GOT3 (cell line): Measurements from ENCODE around the gene FARSA.
"Not testable (repeated sequence)": the region's sequence is repeated elsewhere in the genome, so short reads cannot be mapped to it uniquely, and the experiment has no call there.

Experiments used
- DNase-seq: peaks from one replicate; lab custom pipeline; 2025; ENCODE audit warnings: mixed read lengths; lab: John Stamatoyannopoulos, UW

Gene FARSA

DNA sequence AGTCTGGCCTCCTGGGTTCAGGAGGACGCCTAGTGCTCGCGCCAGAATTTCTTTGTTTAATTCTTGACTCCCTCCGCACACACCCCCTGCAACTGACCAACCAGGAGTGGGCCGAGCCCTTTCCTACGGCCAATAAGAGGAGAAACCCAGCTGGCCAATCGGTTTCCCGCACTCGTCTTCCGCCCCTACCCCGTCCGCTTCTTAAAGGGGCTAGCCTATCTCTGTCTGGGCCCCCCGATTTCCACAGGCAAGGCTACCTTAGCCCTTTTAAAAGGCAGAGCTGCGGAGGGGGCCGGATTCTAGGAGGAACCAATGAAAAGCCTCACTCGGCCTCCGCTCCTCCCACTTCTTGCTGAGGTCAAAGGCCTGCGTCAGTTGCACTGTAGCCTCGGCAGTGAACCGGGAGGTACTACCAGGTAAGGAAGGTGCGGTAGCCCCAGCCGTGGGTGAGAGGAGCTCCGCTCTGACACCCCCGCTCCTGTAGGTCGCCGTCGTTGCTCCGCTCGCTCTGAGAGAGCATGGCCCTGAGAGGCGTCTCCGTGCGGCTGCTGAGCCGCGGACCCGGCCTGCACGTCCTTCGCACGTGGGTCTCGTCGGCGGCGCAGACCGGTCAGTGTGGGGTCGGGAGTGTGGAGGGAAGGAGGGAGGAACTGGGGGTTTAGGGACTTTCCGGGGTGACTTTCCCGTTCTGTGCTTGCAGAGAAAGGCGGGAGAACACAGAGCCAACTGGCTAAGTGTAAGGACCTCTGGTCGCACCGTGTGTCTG is 42.5 kb downstream of the FARSA start, which contains the start of gene GCDH:
TSS of gene GCDH (plus strand) at position 374 of the 766 bp plus-strand sequence. CDS start at position 519, 145 bp downstream.
- peak; percentile 87 for DNase-seq

DNA sequence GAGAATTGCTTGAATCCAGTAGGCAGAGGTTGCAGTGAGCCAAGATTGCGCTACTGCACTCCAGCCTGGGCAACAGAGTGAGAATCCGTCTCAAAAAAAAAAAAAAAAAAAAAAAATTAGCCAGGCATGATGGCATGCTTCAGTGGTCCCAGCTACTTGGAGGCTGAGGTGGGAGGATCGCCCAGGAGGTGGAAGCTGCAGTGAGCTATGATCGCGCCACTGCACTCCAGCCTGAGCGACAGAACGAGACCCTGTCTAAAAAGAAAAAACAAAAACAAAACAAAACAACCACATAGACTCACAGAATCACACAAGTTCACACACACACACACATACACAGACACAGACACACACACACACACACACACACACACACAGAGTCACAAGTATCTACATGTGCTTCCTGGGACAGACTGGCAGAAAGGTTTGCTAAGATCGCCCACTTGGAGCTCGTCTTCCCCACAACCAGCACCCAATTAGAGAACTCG is 43.2 kb downstream of the FARSA start:
- DNase-seq, result not testable (repeated sequence)

DNA sequence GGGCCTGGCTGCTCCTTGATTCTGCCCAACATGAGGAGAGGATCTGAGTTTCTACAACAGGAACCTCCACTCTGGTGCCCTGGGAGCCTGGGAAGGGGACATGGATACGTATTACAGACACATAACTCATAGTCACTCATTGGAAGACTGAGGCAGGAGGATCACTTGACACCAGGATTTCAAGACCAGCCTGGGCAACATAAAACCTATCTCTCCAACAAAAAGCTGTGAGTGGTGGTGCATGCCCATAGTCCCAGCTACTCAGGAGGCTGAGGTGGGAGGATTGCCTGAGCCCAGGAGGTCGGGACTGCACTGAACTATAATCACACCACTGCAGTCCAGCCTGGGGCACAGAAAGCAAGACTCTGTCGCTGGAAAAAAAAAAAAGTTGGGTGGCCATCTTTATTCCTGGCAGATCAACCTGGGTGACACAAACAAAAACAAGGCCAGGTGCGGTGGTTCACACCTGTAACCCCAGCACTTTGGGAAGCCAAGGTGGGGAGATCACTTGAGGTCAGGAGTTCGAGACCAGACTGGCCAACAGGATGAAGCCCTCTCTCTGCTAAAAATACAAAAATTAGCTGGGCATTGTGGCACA is 45.4 kb downstream of the FARSA start:
- DNase-seq, result no peak

DNA sequence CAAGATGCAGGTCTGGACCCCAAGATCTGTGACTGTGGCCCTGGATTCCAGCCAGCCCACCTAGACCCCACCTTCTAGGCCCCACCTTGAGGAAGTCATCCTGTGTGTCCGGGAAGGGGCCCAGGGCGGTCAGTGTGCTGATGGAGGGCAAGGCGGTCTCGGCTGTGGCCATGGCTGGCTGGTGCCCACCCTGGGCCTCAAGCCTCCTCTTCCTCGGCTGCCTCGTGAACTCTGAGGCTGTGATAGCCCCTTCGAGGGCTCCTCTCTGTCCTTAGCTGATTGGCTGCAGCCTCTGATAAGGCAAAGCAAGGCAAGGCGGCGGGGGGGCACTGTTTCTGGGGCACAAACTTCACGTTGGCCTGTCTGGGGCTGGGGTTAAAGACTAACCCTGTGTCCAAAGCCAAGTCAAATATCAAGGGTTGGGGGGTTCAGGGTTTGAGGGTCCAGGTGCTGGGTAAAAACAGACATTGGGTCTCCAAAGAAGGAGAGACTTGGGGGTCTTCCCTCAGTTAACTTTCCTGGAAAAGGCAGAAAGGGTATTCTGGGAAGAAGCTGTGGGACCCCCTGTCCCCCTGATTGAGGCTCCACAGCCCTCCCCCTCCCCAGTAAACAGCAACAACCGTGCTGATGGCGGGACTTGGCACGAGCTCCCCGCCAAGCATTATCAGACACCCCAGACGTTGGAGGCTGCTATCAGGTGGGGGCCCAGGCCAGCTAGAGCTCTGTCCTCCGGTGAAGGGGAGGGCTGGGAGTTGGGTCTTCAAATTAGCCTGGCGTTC is 46.4 kb downstream of the FARSA start, which contains the start of gene KLF1:
TSS of gene KLF1 (minus strand) at position 233 of the 779 bp plus-strand sequence. CDS start at position 172, 61 bp downstream.
- no peak for DNase-seq

DNA sequence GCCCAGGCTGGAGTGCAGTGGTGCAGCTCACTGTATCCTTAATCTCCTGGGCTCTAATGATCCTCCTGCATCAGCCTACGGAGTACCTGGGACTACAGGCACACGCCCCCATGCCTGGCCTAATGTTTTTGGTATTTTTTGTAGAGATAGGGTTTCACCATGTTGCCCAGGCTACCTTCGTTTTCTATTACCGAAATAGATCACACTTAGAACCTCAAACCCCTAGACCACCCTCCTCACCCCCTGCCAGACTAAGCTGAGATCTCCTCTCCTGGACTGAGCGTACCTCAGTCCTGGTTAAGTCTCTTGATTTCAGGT is 46.9 kb downstream of the FARSA start:
- no peak for DNase-seq

DNA sequence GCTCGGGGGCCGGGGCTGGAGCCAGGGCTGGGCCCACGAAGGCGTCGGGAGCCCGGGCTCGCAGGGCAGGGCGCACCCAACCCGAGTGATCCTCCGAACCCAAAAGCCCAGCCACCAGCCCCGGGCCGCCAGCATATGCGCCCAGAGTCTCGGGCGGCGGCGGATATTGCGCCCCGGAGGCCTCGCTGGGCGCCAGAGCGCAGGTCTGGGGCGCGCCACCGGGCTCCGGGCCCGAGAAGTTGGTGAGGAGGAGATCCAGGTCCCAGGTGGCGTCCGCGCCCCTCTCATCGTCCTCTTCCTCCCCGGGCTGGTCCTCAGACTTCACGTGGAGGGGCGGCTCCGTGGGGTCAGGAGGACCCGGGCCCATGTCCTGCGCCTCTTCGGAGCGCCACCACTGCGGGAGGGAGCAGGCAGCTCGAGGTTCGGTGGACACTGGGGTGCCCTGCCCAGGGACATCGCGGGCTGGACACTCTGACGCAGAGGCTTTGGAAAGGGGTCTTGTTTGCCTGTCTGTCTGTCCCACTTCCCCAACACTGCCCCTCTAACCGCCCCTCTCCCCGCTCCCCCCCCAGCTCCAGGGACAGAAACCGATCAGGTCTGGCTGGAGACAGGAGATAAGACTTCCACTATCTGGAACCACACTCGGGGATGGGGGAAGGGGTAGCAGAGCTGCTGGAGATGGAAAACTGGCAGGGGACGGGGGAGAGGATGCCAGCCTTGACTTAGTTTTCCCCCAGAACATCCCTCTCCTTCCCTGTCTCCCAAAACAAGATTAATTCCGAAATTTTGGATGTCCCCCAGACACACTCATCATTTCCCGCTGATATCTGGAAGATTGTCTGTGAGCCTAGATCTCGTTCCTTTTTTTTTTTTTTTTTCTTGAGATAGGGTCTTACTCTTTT is 47.5 kb downstream of the FARSA start:
- no peak for DNase-seq

DNA sequence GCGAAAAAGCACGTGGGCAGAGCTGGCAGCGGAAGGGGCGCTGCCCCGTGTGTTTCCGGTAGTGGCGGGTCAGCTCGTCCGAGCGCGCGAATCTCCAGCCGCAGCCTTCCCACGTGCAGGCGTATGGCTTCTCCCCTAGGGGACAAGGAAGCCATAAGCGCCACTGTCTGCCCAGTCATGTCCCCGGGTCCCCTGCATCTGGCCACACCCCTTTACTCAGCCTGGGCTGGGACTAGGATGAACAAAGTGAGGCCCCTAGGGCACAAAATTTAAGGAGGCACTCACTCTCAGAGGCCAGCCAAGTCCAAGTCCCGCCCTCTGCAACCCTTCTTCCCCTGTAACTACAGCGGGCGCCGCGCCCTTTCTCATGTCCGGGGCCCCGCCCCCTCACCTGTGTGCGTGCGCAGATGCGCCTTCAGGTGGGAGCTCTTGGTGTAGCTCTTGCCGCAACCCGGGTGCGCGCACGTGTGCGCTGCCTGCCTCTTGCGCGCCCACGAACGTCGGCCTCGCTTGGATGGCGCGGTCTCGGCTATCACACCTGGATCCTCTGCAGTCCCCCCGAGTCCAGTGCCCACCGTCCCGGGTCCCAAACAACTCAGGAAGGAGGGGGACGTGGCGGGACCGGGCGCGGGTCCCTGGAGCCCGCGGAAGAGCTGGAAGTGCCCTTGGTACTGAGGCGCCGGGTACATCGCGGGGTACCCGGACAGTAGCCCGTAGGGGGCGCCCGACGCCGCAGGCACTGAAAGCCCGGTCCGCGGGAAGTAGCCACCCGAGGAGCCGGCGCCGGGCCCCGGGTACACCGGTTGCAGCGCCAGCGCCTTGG is 48.4 kb downstream of the FARSA start:
- DNase-seq, result no peak

DNA sequence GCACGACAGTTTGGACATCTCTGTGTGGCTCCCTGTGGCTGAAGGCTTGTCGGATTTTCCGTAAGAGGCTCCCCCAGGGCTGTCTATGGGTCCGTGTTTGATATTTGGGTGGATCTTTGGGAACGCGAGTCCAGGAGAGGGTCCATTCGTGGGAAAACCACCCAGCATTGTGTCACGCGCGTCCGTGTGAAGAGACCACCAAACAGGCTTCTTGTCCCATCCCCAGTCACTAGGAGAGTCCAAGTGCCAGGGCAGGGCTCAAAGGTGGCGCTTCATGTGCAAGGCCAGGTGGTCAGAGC is 48.9 kb downstream of the FARSA start:
- DNase-seq, result no peak

DNA sequence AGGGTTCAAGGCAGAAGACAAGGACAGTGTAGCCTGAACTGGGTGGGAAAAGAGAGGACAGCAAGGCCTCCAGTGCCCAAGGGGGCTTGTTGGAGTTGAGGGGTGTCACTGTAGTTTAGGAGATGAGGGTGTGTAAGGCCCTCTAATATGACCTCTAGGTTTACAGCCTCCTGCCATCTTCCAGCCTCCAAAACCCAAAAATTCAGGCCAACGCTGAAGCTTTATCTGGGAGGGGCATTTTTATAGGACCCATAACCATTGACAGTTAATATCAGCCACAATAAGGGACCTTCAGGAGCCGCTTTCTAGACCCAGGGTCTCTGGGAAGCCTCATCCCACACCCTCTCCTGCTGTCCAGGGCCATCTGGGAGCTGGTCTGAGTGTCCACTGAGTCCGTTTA is 49.3 kb downstream of the FARSA start:
- no peak for DNase-seq

DNA sequence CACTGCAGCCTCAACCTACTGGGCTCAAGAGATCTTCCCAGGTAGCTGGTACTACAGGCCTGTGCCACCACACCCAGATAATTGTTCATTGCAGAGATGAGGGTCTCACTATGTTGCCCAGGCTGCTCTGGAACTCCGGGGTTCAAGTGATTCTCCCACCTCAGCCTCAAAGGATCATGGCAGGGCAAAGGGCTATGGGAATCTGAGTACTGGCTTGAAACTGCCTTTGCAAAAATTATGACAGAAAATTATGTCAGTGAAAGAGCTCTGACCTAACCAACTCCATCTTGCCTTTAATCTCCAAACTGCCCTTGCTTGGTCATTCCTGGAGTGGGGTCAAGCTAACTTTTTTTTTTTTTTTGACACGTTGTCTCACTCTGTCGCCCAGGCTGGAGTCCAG is 50.9 kb downstream of the FARSA start:
- no peak for DNase-seq

DNA sequence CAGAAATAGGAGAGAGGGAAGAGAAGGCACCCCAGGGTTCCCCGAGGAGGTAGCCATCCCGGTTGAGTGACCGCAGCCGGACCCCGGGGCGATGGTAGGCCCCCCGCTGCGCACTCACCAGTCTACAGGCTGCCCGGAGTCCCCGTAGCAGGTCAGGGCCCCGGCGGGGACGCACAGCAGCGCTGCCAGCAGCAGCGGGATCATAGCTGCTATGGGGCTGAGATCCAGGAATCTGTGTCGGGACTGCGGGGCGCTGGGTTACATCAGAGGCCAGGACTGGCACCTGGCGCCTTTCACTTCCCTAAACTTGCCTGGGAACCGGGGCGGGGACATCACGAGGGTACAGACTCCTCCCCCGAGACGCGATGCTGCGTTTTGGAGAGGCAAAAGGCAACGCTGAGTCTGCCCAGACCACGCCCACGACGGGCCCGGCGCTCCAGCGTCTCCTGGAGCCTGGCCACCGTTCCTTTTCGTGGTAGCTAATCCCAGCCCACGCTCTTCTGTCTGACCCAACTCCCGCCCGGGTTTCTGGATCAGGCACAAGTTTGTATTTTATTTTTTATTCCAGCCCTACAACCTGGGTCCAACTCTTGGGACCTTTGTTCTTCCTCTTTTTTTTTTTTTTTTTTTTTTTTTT is 52.2 kb downstream of the FARSA start, which contains the start of gene DNASE2:
TSS of gene DNASE2 (minus strand) at position 278 of the 637 bp plus-strand sequence. CDS start at position 204, 74 bp downstream.
- peak; percentile 71 for DNase-seq

DNA sequence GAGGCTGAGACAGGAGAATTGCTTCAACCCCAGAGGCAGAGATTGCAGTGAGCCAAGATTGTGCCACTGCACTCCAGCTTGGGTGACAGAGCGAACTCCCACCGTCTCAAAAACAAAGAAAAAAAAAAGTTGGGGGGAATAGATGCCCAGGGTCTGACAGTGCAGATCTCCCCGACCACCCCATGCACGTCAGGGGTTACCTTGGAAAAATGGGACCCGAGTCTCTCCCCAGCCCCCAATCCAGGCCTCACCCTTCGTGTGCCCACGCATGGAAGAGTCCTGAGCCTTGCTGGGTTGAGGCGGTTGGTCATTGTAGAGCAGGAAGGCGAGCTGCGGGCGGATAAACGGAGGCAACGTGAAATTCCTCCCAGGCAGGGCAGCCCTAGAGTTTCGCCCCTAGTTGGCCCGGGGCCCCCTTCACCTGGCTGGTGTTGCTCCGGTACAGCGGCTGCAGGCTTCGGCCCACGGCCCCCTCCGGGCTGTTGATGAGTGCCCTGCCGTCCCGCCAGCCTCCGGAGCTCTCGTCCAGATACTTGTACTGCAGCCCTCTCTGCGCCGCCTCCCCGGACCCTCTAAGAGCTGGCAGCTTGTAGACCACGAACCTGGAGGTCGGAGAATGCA is 52.9 kb downstream of the FARSA start:
- DNase-seq, result no peak

DNA sequence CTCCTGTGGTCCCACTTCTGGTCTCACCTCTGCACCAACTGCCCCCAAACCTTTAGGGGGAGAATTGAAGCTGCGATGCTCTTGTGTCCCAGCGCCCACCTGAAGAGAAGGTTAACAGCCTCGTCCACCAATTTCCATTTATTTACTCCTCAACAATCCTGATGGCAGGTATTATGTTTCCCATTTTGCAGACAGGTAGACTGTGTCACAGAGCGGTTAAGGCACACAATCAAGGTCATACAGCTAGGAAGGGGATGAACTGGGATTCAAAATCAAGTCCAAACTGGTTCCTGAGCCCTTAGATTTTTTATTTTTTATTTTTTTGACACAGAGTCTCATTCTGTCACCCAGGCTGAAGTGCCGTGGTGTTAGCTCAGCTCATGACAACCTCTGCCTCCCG is 58.4 kb downstream of the FARSA start:
- no peak for DNase-seq

DNA sequence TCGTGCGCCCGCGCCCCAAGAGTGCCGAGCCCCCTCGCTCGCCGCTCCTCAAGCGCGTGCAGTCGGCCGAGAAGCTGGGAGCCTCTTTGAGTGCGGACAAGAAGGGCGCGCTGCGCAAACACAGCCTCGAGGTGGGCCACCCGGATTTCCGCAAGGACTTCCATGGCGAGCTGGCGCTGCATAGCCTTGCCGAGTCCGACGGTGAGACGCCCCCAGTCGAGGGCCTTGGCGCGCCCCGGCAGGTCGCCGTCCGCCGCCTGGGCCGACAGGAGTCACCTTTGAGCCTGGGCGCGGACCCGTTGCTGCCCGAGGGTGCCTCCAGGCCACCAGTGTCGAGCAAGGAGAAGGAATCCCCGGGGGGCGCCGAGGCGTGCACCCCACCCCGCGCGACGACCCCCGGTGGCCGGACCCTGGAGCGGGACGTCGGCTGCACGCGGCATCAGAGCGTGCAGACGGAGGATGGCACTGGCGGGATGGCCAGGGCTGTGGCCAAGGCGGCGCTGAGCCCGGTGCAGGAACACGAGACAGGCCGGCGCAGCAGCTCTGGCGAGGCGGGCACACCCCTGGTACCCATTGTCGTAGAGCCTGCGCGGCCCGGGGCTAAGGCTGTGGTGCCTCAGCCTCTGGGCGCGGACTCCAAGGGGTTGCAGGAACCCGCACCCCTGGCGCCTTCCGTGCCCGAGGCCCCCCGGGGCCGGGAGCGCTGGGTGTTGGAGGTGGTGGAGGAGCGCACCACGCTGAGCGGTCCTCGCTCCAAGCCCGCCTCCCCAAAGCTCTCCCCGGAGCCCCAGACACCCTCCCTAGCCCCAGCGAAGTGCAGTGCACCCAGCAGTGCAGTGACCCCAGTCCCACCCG is 59.4 kb downstream of the FARSA start:
- DNase-seq, result no peak

DNA sequence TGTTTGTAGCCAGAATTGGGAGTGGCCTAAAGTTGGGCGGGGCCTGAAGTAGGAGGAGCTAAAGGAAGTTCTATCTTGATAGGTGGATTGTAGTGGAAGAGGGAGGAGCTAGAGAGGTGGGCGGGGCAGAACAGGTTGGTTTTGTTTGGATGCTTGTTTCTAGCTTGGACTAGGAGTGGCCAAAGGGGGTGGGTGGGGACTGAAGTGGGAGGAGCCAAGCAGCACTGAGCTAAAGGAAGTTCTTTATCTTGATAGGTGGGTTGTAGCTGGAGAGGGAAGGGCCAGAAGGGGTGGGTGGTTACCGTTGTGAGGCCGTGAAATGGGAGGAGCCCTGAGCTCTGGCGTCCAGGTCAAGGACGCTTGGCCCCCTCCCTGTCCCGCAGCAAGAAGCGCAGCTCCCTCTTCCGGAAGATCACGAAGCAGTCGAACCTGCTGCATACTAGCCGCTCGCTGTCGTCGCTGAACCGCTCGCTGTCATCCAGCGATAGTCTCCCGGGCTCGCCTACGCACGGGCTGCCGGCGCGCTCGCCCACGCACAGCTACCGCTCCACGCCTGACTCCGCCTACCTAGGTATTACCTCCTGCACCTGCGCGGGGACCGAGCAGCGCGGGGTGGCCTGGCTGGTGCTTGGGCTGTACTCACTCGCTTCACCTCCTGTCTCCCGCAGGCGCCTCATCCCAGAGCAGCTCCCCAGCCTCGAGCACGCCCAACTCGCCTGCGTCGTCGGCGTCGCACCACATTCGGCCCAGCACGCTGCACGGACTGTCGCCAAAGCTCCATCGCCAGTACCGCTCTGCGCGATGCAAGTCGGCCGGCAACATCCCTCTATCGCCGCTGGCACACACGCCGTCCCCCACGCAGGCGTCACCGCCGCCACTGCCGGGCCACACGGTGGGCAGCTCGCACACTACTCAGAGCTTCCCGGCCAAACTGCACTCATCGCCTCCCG is 60.3 kb downstream of the FARSA start:
- peak; percentile 26 for DNase-seq
